Liver (tissue), 9 donors: ENCODE measurements around the gene PADI3. TPM values are rescaled to one million over a fixed set of nuclear protein-coding genes. Genes with fewer than 3 reads are reported as not detected.

Experiments
- DNase-seq: peaks from one replicate; pipeline ENCODE4 v3.0.0-alpha.2; 2017; ENCODE audit warnings: low spot score
- H3K27ac ChIP-seq, 2 donors: one replicate each; pipeline ENCODE4 v1.7.0; 2013; ENCODE audit warnings: inconsistent platforms in 2 of 2, low read length in 2 of 2, control low read depth in 1 of 2, low read depth in 1 of 2, mild to moderate bottlenecking in 1 of 2
- H3K27me3 ChIP-seq, 4 donors: one replicate each; pipeline versions ENCODE4 v1.6.1 to v1.7.0; 2013; ENCODE audit warnings: low read length in 3 of 4, inconsistent platforms in 1 of 4, mild to moderate bottlenecking in 1 of 4, moderate library complexity in 1 of 4; ENCODE audit not compliant: control insufficient read depth in 4 of 4, insufficient read depth in 4 of 4
- H3K36me3 ChIP-seq, 4 donors: one replicate each; pipeline versions ENCODE4 v1.6.1 to v1.7.0; 2013; ENCODE audit warnings: low read length in 3 of 4, mild to moderate bottlenecking in 3 of 4, low read depth in 1 of 4, moderate library complexity in 1 of 4; ENCODE audit not compliant: control insufficient read depth in 4 of 4, insufficient read depth in 3 of 4
- H3K4me1 ChIP-seq, 4 donors: one replicate each; pipeline versions ENCODE4 v1.6.1 to v1.7.0; 2013; ENCODE audit warnings: low read length in 3 of 4, mild to moderate bottlenecking in 3 of 4, moderate library complexity in 1 of 4; ENCODE audit not compliant: control insufficient read depth in 4 of 4, insufficient read depth in 4 of 4
- H3K4me3 ChIP-seq, 3 donors: one replicate each; pipeline versions ENCODE4 v1.6.1 to v1.7.0; 2013; ENCODE audit warnings: low read length in 3 of 3, control low read depth in 1 of 3, low read depth in 1 of 3, mild to moderate bottlenecking in 1 of 3
- H3K9ac ChIP-seq, 2 donors: one replicate each; pipeline ENCODE4 v1.7.0; 2013; ENCODE audit warnings: low read length in 2 of 2, mild to moderate bottlenecking in 2 of 2, moderate library complexity in 2 of 2, control low read depth in 1 of 2, low read depth in 1 of 2
- H3K9me3 ChIP-seq, 4 donors: one replicate each; pipeline versions ENCODE4 v1.6.1 to v1.7.0; 2013; ENCODE audit warnings: low read length in 3 of 4; ENCODE audit not compliant: control insufficient read depth in 4 of 4
- ATF3 ChIP-seq: IDR thresholded peaks from 2 replicates; pipeline ENCODE4 v1.6.1; 2016; ENCODE audit warnings: antibody characterized with exemption
- CTCF ChIP-seq: fragments of 150-350 bp; IDR thresholded peaks from 2 replicates; pipeline ENCODE4 v1.5.1; 2017; ENCODE audit warnings: improper control_type of control experiment, low read depth, low read length; ENCODE audit not compliant: missing input control
- EGR1 ChIP-seq, 2 donors: IDR thresholded peaks; 2 replicates each; pipeline ENCODE4 v1.6.1; 2016 to 2018; ENCODE audit warnings: antibody characterized with exemption in 2 of 2, low read depth in 2 of 2
- FOXA1 ChIP-seq: IDR thresholded peaks from 2 replicates; pipeline ENCODE4 v1.6.1; 2016; ENCODE audit warnings: antibody characterized with exemption
- FOXA2 ChIP-seq: IDR thresholded peaks from 2 replicates; pipeline ENCODE4 v1.6.1; 2016; ENCODE audit warnings: antibody characterized with exemption
- GABPA ChIP-seq, 2 donors: IDR thresholded peaks in 1 of 2; conservative IDR thresholded peaks in 1 of 2; 2 replicates each; pipeline ENCODE4 v1.6.1; 2016; ENCODE audit warnings: antibody characterized with exemption in 2 of 2, mild to moderate bottlenecking in 1 of 2, moderate library complexity in 1 of 2
- HNF4A ChIP-seq, 2 donors: conservative IDR thresholded peaks; 2 replicates each; pipeline ENCODE4 v1.6.1; 2016; ENCODE audit warnings: antibody characterized with exemption in 2 of 2, mild to moderate bottlenecking in 2 of 2
- HNF4G ChIP-seq: IDR thresholded peaks from 2 replicates; pipeline ENCODE4 v1.6.1; 2016; ENCODE audit warnings: antibody characterized with exemption
- JUND ChIP-seq, 2 donors: IDR thresholded peaks; 2 replicates each; pipeline ENCODE4 v1.6.1; 2016; ENCODE audit warnings: antibody characterized with exemption in 2 of 2
- MAX ChIP-seq: IDR thresholded peaks from 2 replicates; pipeline ENCODE4 v1.6.1; 2016; ENCODE audit warnings: antibody characterized with exemption
- NR2F2 ChIP-seq: IDR thresholded peaks from 2 replicates; pipeline ENCODE4 v1.6.1; 2016; ENCODE audit warnings: antibody characterized with exemption
- RAD21 ChIP-seq, 2 donors: IDR thresholded peaks; 2 replicates each; pipeline ENCODE4 v1.6.1; 2016; ENCODE audit warnings: antibody characterized with exemption in 2 of 2, mild to moderate bottlenecking in 2 of 2
- REST ChIP-seq: IDR thresholded peaks from 2 replicates; pipeline ENCODE4 v1.6.1; 2016; ENCODE audit warnings: antibody characterized with exemption, mild to moderate bottlenecking
- RXRA ChIP-seq, 2 donors: IDR thresholded peaks; 2 replicates each; pipeline ENCODE4 v1.6.1; 2017 to 2018; ENCODE audit warnings: antibody characterized with exemption in 2 of 2, mild to moderate bottlenecking in 1 of 2
- SP1 ChIP-seq: IDR thresholded peaks from 2 replicates; pipeline ENCODE4 v1.6.1; 2018; ENCODE audit warnings: antibody characterized with exemption, mild to moderate bottlenecking
- TAF1 ChIP-seq: conservative IDR thresholded peaks from 2 replicates; pipeline ENCODE4 v1.6.1; 2016; ENCODE audit warnings: antibody characterized with exemption, mild to moderate bottlenecking
- YY1 ChIP-seq: IDR thresholded peaks from 2 replicates; pipeline ENCODE4 v1.6.1; 2016; ENCODE audit warnings: antibody characterized with exemption, mild to moderate bottlenecking
- ZBTB33 ChIP-seq: IDR thresholded peaks from 2 replicates; pipeline ENCODE4 v1.6.1; 2016; ENCODE audit warnings: antibody characterized with exemption
- WGBS: extraction: QIAGEN DNeasy Blood & Tissue Kit; methylation state at CpG from one replicate; pipeline ENCODE4 v1.1.7; 2013; 5-methylcytosine and 5-hydroxymethylcytosine counted together
- polyA plus RNA-seq, 2 donors: library from polyadenylated mRNA; stranded (reverse) in 1 of 2; unstranded in 1 of 2; fragments of 200-250 nt in 1 of 2; fragments of >200 nt in 1 of 2; fragmentation: Nextera tagmentation in 1 of 2; extraction: Ambion mirVana in 1 of 2; gene quantifications; one replicate each; pipeline versions ENCODE4 v1.2.1 to v1.2.3, GENCODE V29; 2013 to 2015
- total RNA-seq, 2 donors: library from RNA; depleted of rRNA; stranded (reverse); fragments of >200 nt; gene quantifications; one replicate each; pipeline ENCODE4 v1.2.3, GENCODE V29; 2014
- donor health status: healthy.
- donor health status: healthy.
- donor health status: healthy.
- donor health status: healthy.
- donor health status: healthy.

Gene PADI3
- total and polyA plus RNA-seq, 4 donors, result not detected

- H3K9me3 ChIP-seq, result no peaks in the 10 kb centered on the region
- no peak overlapping the region for H3K9ac ChIP-seq
- no peaks in the 10 kb centered on the region for H3K4me1 ChIP-seq
- no peak overlapping the region for H3K27ac ChIP-seq
- no peak overlapping the region for H3K4me3 ChIP-seq
- TF ChIP-seq YY1, result no peak
- no peak for TF ChIP-seq RXRA (IDR thresholded peaks at IDR 0.05)
- TF ChIP-seq SP1, result no peak
- no peak for TF ChIP-seq ZBTB33
- no peak for TF ChIP-seq ATF3
- TF ChIP-seq HNF4G, result no peak
- TF ChIP-seq CTCF, result no peak
- no peak for TF ChIP-seq FOXA1
- TF ChIP-seq NR2F2, result no peak
- TF ChIP-seq JUND (IDR thresholded peaks at IDR 0.05), result no peak
- TF ChIP-seq HNF4A (conservative IDR thresholded peaks at IDR 0.05), result no peak
- TF ChIP-seq MAX, result no peak
- no peak for TF ChIP-seq FOXA2
- no peak for TF ChIP-seq RAD21 (IDR thresholded peaks at IDR 0.05)
- TF ChIP-seq EGR1 (IDR thresholded peaks at IDR 0.05; ENCODE audit: low read depth in 2 of 2), result no peak
- TF ChIP-seq TAF1, result no peak
- TF ChIP-seq GABPA (IDR thresholded peaks at IDR 0.05 in 1 of 2, conservative IDR thresholded peaks at IDR 0.05 in 1 of 2), result no peak
- TF ChIP-seq REST, result no peak
- 65% methylated on average over 5 of the region's 5 CpGs for WGBS
- no peak for DNase-seq
- peaks cover 0 to 2% (median 0%) of the 10 kb centered on the region in 4 donors for H3K27me3 ChIP-seq
- H3K36me3 ChIP-seq, result no peaks in the 10 kb centered on the region
Measured at GRCh38 chr1:17255336-17255735, 6.4 kb downstream of the PADI3 start.
